GM12891 (cell line): ENCODE results near the gene PIGQ.

ENCODE experiments used
- POLR2AphosphoS5 ChIP-seq: IDR thresholded peaks from 2 replicates; pipeline ENCODE4 v1.6.1; 2011; ENCODE audit warnings: low read depth, low read length, control low read depth
- TAF1 ChIP-seq: IDR thresholded peaks from 2 replicates; pipeline ENCODE4 v1.6.1; 2011; ENCODE audit warnings: low read depth, low read length, control low read depth

GRCh38 chr16:563072-563644 lies 6.6 kb upstream of the PIGQ start:
- no peak for TF ChIP-seq TAF1
- TF ChIP-seq POLR2AphosphoS5 = no peak
